ENCODE data around the gene HSP90B1. TPM values are rescaled to one million over a fixed set of nuclear protein-coding genes. Genes with fewer than 3 reads are reported as not detected.
A peak's percentile ranks its signal among the peaks of the same experiment; 100 is the strongest.

HSP90B1 gene
- total and polyA plus RNA-seq, 10 of the 15 experiments (the other 5 are each of a cell fraction or from before 2014, with no cell fraction given) = 254 to 968 (median 560) TPM

- TF ChIP-seq, protein P1, sequence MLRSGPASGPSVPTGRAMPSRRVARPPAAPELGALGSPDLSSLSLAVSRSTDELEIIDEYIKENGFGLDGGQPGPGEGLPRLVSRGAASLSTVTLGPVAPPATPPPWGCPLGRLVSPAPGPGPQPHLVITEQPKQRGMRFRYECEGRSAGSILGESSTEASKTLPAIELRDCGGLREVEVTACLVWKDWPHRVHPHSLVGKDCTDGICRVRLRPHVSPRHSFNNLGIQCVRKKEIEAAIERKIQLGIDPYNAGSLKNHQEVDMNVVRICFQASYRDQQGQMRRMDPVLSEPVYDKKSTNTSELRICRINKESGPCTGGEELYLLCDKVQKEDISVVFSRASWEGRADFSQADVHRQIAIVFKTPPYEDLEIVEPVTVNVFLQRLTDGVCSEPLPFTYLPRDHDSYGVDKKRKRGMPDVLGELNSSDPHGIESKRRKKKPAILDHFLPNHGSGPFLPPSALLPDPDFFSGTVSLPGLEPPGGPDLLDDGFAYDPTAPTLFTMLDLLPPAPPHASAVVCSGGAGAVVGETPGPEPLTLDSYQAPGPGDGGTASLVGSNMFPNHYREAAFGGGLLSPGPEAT (IDR thresholded peaks at IDR 0.05; ENCODE audit: low read depth) = peak; percentile 90
- peak; percentile 81 for TF ChIP-seq BACH1 (IDR thresholded peaks at IDR 0.05; ENCODE audit: borderline replicate concordance)
- peak; percentile 38 for TF ChIP-seq PBX3 (IDR thresholded peaks at IDR 0.05; ENCODE audit: insufficient replicate concordance, low read depth, low read length)
- no peak for TF ChIP-seq FOXK2 (IDR thresholded peaks at IDR 0.05)
- TF ChIP-seq GATAD2B (conservative IDR thresholded peaks at IDR 0.05; ENCODE audit: low read depth) = no peak; the same call in 1 of the 2 replicates
- TF ChIP-seq IKZF1 (conservative IDR thresholded peaks at IDR 0.05) = peak; percentile 89
- TF ChIP-seq, protein P2, sequence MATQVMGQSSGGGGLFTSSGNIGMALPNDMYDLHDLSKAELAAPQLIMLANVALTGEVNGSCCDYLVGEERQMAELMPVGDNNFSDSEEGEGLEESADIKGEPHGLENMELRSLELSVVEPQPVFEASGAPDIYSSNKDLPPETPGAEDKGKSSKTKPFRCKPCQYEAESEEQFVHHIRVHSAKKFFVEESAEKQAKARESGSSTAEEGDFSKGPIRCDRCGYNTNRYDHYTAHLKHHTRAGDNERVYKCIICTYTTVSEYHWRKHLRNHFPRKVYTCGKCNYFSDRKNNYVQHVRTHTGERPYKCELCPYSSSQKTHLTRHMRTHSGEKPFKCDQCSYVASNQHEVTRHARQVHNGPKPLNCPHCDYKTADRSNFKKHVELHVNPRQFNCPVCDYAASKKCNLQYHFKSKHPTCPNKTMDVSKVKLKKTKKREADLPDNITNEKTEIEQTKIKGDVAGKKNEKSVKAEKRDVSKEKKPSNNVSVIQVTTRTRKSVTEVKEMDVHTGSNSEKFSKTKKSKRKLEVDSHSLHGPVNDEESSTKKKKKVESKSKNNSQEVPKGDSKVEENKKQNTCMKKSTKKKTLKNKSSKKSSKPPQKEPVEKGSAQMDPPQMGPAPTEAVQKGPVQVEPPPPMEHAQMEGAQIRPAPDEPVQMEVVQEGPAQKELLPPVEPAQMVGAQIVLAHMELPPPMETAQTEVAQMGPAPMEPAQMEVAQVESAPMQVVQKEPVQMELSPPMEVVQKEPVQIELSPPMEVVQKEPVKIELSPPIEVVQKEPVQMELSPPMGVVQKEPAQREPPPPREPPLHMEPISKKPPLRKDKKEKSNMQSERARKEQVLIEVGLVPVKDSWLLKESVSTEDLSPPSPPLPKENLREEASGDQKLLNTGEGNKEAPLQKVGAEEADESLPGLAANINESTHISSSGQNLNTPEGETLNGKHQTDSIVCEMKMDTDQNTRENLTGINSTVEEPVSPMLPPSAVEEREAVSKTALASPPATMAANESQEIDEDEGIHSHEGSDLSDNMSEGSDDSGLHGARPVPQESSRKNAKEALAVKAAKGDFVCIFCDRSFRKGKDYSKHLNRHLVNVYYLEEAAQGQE (IDR thresholded peaks at IDR 0.05; ENCODE audit: low read depth, low read length) = no peak
- TF ChIP-seq, protein P3, sequence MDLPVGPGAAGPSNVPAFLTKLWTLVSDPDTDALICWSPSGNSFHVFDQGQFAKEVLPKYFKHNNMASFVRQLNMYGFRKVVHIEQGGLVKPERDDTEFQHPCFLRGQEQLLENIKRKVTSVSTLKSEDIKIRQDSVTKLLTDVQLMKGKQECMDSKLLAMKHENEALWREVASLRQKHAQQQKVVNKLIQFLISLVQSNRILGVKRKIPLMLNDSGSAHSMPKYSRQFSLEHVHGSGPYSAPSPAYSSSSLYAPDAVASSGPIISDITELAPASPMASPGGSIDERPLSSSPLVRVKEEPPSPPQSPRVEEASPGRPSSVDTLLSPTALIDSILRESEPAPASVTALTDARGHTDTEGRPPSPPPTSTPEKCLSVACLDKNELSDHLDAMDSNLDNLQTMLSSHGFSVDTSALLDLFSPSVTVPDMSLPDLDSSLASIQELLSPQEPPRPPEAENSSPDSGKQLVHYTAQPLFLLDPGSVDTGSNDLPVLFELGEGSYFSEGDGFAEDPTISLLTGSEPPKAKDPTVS (IDR thresholded peaks at IDR 0.05; ENCODE audit: low read depth, low read length) = no peak
- TF ChIP-seq RCOR1 (conservative IDR thresholded peaks at IDR 0.05; ENCODE audit: low read depth, low read length) = 0 out of 2 replicates have a peak, but pooled peaks have one; percentile 77
- 0 out of 2 replicates have a peak, but pooled peaks have one; percentile 53 for TF ChIP-seq SMAD5 (IDR thresholded peaks at IDR 0.05; ENCODE audit: low read depth)
- TF ChIP-seq JUNB (IDR thresholded peaks at IDR 0.05) = peak; percentile 97
- TF ChIP-seq KDM1A (IDR thresholded peaks at IDR 0.05; ENCODE audit: borderline replicate concordance) = no peak
- peak; percentile 91; the same call in 1 of the 2 replicates for TF ChIP-seq NFIC (IDR thresholded peaks at IDR 0.05; ENCODE audit: low read depth, low read length)
- TF ChIP-seq KAT2A (conservative IDR thresholded peaks at IDR 0.05; ENCODE audit: control insufficient read depth, low read depth, low read length) = no peak
- TF ChIP-seq DPF2 (IDR thresholded peaks at IDR 0.05) = peak; percentile 94
- peak; percentile 86 for TF ChIP-seq BCL11A (IDR thresholded peaks at IDR 0.05; ENCODE audit: low read depth, low read length)
- TF ChIP-seq, protein P4, sequence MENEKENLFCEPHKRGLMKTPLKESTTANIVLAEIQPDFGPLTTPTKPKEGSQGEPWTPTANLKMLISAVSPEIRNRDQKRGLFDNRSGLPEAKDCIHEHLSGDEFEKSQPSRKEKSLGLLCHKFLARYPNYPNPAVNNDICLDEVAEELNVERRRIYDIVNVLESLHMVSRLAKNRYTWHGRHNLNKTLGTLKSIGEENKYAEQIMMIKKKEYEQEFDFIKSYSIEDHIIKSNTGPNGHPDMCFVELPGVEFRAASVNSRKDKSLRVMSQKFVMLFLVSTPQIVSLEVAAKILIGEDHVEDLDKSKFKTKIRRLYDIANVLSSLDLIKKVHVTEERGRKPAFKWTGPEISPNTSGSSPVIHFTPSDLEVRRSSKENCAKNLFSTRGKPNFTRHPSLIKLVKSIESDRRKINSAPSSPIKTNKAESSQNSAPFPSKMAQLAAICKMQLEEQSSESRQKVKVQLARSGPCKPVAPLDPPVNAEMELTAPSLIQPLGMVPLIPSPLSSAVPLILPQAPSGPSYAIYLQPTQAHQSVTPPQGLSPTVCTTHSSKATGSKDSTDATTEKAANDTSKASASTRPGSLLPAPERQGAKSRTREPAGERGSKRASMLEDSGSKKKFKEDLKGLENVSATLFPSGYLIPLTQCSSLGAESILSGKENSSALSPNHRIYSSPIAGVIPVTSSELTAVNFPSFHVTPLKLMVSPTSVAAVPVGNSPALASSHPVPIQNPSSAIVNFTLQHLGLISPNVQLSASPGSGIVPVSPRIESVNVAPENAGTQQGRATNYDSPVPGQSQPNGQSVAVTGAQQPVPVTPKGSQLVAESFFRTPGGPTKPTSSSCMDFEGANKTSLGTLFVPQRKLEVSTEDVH (IDR thresholded peaks at IDR 0.05; ENCODE audit: low read depth, partially characterized antibody) = no peak
- no peak for TF ChIP-seq FOS (IDR thresholded peaks at IDR 0.05; ENCODE audit: borderline replicate concordance, extremely low read depth, insufficient read length)
Measured at GRCh38 chr12:103924761-103925641, 5.2 kb upstream of the HSP90B1 start (continued).
